Smooth muscle cell of the brain vasculature (primary cell): ENCODE measurements around the gene CDC42EP5.
"Not testable (repeated sequence)": the region's sequence is repeated elsewhere in the genome, so short reads cannot be mapped to it uniquely, and the experiment has no call there.

ENCODE experiments used
- DNase-seq: peaks from one replicate; pipeline ENCODE4 v3.0.0-alpha.2; 2012; ENCODE audit warnings: low read depth, low spot score

Gene CDC42EP5

GRCh38 chr19:54448774-54449700 lies 24.1 kb downstream of the CDC42EP5 start, which contains the start of gene LENG8:
LENG8 (plus strand) TSS chr19:54449199; CDS start chr19:54451345, 2,146 bp downstream.
- peak; percentile 97 for DNase-seq

GRCh38 chr19:54448040-54448773 lies 24.9 kb downstream of the CDC42EP5 start:
- no peak for DNase-seq

- DNase-seq = not testable (repeated sequence)
Observed at GRCh38 chr19:54446349-54446748, 26.7 kb downstream of the CDC42EP5 start.

- DNase-seq = no peak
Observed at GRCh38 chr19:54444737-54445136, 28.4 kb downstream of the CDC42EP5 start.

GRCh38 chr19:54440641-54441040 lies 32.5 kb downstream of the CDC42EP5 start:
- no peak for DNase-seq

GRCh38 chr19:54439174-54439851 lies 33.8 kb downstream of the CDC42EP5 start:
- DNase-seq = no peak

GRCh38 chr19:54436628-54437252 lies 36.4 kb downstream of the CDC42EP5 start:
- no peak for DNase-seq

- no peak for DNase-seq
Observed at GRCh38 chr19:54436031-54436523, 37.0 kb downstream of the CDC42EP5 start.

GRCh38 chr19:54435551-54436016 lies 37.5 kb downstream of the CDC42EP5 start:
- DNase-seq = no peak

GRCh38 chr19:54434873-54435214 lies 38.3 kb downstream of the CDC42EP5 start:
- no peak for DNase-seq

- DNase-seq = no peak
Observed at GRCh38 chr19:54434112-54434872, 38.8 kb downstream of the CDC42EP5 start.

- DNase-seq = no peak
Observed at GRCh38 chr19:54433697-54434096, 39.4 kb downstream of the CDC42EP5 start.

- no peak for DNase-seq
Observed at GRCh38 chr19:54432144-54432738, 40.9 kb downstream of the CDC42EP5 start.

- no peak for DNase-seq
Observed at GRCh38 chr19:54431255-54431838, 41.7 kb downstream of the CDC42EP5 start.

GRCh38 chr19:54430306-54431254 lies 42.5 kb downstream of the CDC42EP5 start:
- DNase-seq = no peak

- no peak for DNase-seq
Observed at GRCh38 chr19:54429545-54430227, 43.4 kb downstream of the CDC42EP5 start.

- no peak for DNase-seq
Observed at GRCh38 chr19:54429176-54429495, 44.0 kb downstream of the CDC42EP5 start.
